Measurements from ENCODE around the gene FAM149A.

The FAM149A gene

GRCh38 chr4:186170966-186171365 is 66.5 kb downstream of the FAM149A start:
- no peaks in the 10 kb centered on the region for H3K4me1 ChIP-seq (ENCODE audit: control insufficient read depth, insufficient read depth, low read length)
- no peak overlapping the region for H3K27ac ChIP-seq (ENCODE audit: extremely low read depth, low read depth, low read length)
- CTCF ChIA-PET, result no interaction called here
- no peaks in the 10 kb centered on the region for H3K36me3 ChIP-seq (ENCODE audit: control insufficient read depth in 2 of 2, insufficient read depth in 1 of 2, low read length in 2 of 2)
- TF ChIP-seq SP7 (tag by site-specific recombination; IDR thresholded peaks at IDR 0.05) (no peak), ZNF791 (tag by site-specific recombination; IDR thresholded peaks at IDR 0.05) (no peak), ZIC2 (tag by site-specific recombination; IDR thresholded peaks at IDR 0.05) (no peak), ZNF571 (tag by site-specific recombination; IDR thresholded peaks at IDR 0.05) (no peak), GLI2 (tag by site-specific recombination; IDR thresholded peaks at IDR 0.05; ENCODE audit: borderline replicate concordance, low read depth) (no peak), ZBTB21 (tag by site-specific recombination; IDR thresholded peaks at IDR 0.05) (no peak), ZNF292 (tag by site-specific recombination; IDR thresholded peaks at IDR 0.05; ENCODE audit: borderline replicate concordance, low read depth) (no peak), ZNF843 (tag by site-specific recombination; IDR thresholded peaks at IDR 0.05) (no peak), ZNF138 (tag by site-specific recombination; IDR thresholded peaks at IDR 0.05; ENCODE audit: borderline replicate concordance) (no peak)
- TF ChIP-seq, protein P1, sequence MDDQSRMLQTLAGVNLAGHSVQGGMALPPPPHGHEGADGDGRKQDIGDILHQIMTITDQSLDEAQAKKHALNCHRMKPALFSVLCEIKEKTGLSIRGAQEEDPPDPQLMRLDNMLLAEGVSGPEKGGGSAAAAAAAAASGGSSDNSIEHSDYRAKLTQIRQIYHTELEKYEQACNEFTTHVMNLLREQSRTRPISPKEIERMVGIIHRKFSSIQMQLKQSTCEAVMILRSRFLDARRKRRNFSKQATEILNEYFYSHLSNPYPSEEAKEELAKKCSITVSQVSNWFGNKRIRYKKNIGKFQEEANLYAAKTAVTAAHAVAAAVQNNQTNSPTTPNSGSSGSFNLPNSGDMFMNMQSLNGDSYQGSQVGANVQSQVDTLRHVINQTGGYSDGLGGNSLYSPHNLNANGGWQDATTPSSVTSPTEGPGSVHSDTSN (CRISPR knock-in tag; IDR thresholded peaks at IDR 0.05), result no peak
- POLR2A ChIA-PET, result no interaction called here
- H3K9me3 ChIP-seq (ENCODE audit: control insufficient read depth, insufficient read depth, low read depth, low read length), result no peaks in the 10 kb centered on the region
- no peak overlapping the region for H3K4me3 ChIP-seq (ENCODE audit: low read depth, low read length)

DNA sequence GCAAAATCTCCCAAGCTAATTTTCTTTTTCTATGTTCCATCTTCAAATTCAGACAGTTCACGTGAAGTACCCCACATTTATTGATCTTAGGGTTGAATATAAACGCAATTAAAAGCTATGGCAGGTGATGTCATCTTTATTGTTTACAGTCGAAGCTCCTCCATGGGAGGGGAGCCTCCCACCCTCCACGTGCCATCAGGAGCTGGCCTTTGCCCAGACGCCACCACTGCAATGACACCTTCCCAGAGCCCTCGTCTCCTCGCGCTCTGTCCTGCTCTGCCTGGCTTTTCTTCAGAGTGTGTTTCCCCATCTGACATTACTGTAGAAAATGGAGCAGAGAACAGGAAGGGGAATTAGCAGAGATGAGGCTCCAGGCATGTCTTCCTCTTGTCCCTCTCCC is 68.0 kb downstream of the FAM149A start:
- Histone ChIP-seq H3K4me3 (ENCODE audit: low read depth, low read length) (no peak overlapping the region), H3K4me1 (ENCODE audit: control insufficient read depth, insufficient read depth, low read length) (no peaks in the 10 kb centered on the region), H3K27ac (ENCODE audit: extremely low read depth, low read depth, low read length) (no peak overlapping the region), H3K9me3 (ENCODE audit: control insufficient read depth, insufficient read depth, low read depth, low read length) (no peaks in the 10 kb centered on the region), H3K36me3 (ENCODE audit: control insufficient read depth in 2 of 2, insufficient read depth in 1 of 2, low read length in 2 of 2) (no peaks in the 10 kb centered on the region)
- ChIA-PET CTCF (no interaction called here), POLR2A (no interaction called here)
- TF ChIP-seq ZNF132 (tag by site-specific recombination; IDR thresholded peaks at IDR 0.05; ENCODE audit: borderline replicate concordance), result no peak
- TF ChIP-seq GLIS1 (tag by site-specific recombination; IDR thresholded peaks at IDR 0.05), result no peak
- no peak for TF ChIP-seq PRDM6 (tag by site-specific recombination; IDR thresholded peaks at IDR 0.05)
- no peak for TF ChIP-seq ZNF488 (tag by site-specific recombination; IDR thresholded peaks at IDR 0.05)
- no peak for TF ChIP-seq ZNF174 (tag by site-specific recombination; IDR thresholded peaks at IDR 0.05)
- TF ChIP-seq SP2 (tag by site-specific recombination; IDR thresholded peaks at IDR 0.05), result no peak
- TF ChIP-seq ZNF747 (tag by site-specific recombination; IDR thresholded peaks at IDR 0.05), result no peak
- TF ChIP-seq IKZF3 (tag by site-specific recombination; IDR thresholded peaks at IDR 0.05), result no peak
- no peak for TF ChIP-seq ZNF549 (tag by site-specific recombination; IDR thresholded peaks at IDR 0.05)
- TF ChIP-seq, protein P2, sequence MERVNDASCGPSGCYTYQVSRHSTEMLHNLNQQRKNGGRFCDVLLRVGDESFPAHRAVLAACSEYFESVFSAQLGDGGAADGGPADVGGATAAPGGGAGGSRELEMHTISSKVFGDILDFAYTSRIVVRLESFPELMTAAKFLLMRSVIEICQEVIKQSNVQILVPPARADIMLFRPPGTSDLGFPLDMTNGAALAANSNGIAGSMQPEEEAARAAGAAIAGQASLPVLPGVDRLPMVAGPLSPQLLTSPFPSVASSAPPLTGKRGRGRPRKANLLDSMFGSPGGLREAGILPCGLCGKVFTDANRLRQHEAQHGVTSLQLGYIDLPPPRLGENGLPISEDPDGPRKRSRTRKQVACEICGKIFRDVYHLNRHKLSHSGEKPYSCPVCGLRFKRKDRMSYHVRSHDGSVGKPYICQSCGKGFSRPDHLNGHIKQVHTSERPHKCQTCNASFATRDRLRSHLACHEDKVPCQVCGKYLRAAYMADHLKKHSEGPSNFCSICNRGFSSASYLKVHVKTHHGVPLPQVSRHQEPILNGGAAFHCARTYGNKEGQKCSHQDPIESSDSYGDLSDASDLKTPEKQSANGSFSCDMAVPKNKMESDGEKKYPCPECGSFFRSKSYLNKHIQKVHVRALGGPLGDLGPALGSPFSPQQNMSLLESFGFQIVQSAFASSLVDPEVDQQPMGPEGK (tag by site-specific recombination; IDR thresholded peaks at IDR 0.05), result no peak
- TF ChIP-seq, protein P3, sequence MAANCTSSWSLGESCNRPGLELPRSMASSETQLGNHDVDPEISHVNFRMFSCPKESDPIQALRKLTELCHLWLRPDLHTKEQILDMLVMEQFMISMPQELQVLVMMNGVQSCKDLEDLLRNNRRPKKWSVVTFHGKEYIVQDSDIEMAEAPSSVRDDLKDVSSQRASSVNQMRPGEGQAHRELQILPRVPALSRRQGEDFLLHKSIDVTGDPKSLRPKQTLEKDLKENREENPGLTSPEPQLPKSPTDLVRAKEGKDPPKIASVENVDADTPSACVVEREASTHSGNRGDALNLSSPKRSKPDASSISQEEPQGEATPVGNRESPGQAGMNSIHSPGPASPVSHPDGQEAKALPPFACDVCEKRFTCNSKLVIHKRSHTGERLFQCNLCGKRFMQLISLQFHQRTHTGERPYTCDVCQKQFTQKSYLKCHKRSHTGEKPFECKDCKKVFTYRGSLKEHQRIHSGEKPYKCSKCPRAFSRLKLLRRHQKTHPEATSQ (tag by site-specific recombination; IDR thresholded peaks at IDR 0.05), result no peak
- no peak for TF ChIP-seq ZNF23 (tag by site-specific recombination; IDR thresholded peaks at IDR 0.05; ENCODE audit: borderline replicate concordance)
- no peak for TF ChIP-seq TSHZ1 (tag by site-specific recombination; IDR thresholded peaks at IDR 0.05; ENCODE audit: borderline replicate concordance)
- TF ChIP-seq SALL2 (tag by site-specific recombination; IDR thresholded peaks at IDR 0.05; ENCODE audit: borderline replicate concordance), result no peak
- TF ChIP-seq ZNF24 (tag by site-specific recombination; IDR thresholded peaks at IDR 0.05), result no peak
- no peak for TF ChIP-seq ZNF560 (tag by site-specific recombination; IDR thresholded peaks at IDR 0.05; ENCODE audit: borderline replicate concordance)

Data from HEK293 (cell line).